AG04450 (cell line): ENCODE measurements around the gene USB1. TPM values are rescaled to one million over a fixed set of nuclear protein-coding genes. Genes with fewer than 3 reads are reported as not detected.

ENCODE experiments used
- CTCF ChIA-PET: fragments of 300-600, 350-600 bp; formaldehyde crosslinking; extraction: SDS; loops from one replicate; lab custom pipeline; 2022; ENCODE audit warnings: antibody characterized with exemption, inconsistent platforms; lab: Charles Lee
- POLR2A ChIA-PET: fragments of 350-600 bp; formaldehyde crosslinking; extraction: SDS; loops from one replicate; lab custom pipeline; 2021; ENCODE audit warnings: antibody characterized with exemption, inconsistent platforms; lab: Yijun Ruan, JAX
- DNase-seq: peaks from one replicate; pipeline ENCODE4 v3.0.0-alpha.2; 2011; ENCODE audit warnings: low read depth, low spot score
- H3K27ac ChIP-seq: one replicate; pipeline ENCODE4 v1.5.1; 2012; ENCODE audit warnings: low read depth, low read length, control low read depth
- H3K27me3 ChIP-seq: one replicate; pipeline ENCODE4 v1.6.0; 2012; ENCODE audit warnings: low read length; ENCODE audit not compliant: control insufficient read depth, insufficient read depth
- H3K4me3 ChIP-seq: 2 replicates; pipeline ENCODE4 v1.5.1; 2011; ENCODE audit warnings: mild to moderate bottlenecking, low read depth, low read length, control low read depth
- H3K9me3 ChIP-seq: 2 replicates; pipeline ENCODE4 v1.5.1; 2012; ENCODE audit warnings: low read length; ENCODE audit not compliant: control insufficient read depth, insufficient read depth
- polyA plus RNA-seq: library from polyadenylated mRNA; depleted of rRNA; stranded (reverse); fragments of >200 nt; gene quantifications from 2 replicates; pipeline ENCODE4 v1.2.3, GENCODE V29; 2011; rRNA removed
- TF ChIP-seq, protein P1 (sequence below): IDR thresholded peaks from 2 replicates; pipeline ENCODE4 v1.5.1; 2011; ENCODE audit warnings: low read depth, low read length, control low read depth, inconsistent platforms

Gene USB1
- polyA plus RNA-seq, 1 experiment: 48.7 TPM

DNA sequence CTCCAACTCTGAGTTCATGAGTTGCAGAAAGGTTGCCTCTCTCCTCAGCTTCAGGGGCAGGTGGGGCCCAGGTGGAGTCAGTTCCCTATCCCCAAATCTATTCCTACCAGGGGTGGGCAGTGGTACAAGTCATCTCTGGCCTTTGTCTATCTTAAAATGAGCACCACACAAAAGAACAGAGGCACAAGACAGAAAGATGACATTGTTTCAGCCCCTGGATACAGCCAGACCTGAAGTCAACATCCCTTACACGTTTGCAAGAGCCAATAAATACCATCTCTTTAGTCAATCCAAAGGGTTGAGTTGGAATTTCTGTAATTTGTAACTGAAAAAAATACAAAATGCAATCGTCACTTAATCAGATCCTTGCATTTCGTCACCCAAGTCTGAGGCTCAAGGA, 56.6 kb downstream of the USB1 start:
- Histone ChIP-seq H3K4me3 (no peak overlapping the region), H3K9me3 (no peaks in the 10 kb centered on the region; the same call in 1 of the 2 replicates), H3K27me3 (peaks cover 9% of the 10 kb centered on the region), H3K27ac (no peak overlapping the region)
- TF ChIP-seq, protein P1, sequence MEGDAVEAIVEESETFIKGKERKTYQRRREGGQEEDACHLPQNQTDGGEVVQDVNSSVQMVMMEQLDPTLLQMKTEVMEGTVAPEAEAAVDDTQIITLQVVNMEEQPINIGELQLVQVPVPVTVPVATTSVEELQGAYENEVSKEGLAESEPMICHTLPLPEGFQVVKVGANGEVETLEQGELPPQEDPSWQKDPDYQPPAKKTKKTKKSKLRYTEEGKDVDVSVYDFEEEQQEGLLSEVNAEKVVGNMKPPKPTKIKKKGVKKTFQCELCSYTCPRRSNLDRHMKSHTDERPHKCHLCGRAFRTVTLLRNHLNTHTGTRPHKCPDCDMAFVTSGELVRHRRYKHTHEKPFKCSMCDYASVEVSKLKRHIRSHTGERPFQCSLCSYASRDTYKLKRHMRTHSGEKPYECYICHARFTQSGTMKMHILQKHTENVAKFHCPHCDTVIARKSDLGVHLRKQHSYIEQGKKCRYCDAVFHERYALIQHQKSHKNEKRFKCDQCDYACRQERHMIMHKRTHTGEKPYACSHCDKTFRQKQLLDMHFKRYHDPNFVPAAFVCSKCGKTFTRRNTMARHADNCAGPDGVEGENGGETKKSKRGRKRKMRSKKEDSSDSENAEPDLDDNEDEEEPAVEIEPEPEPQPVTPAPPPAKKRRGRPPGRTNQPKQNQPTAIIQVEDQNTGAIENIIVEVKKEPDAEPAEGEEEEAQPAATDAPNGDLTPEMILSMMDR: no peak
- DNase-seq: no peak
- CTCF ChIA-PET: no interaction called here
- POLR2A ChIA-PET: no interaction called here

DNA sequence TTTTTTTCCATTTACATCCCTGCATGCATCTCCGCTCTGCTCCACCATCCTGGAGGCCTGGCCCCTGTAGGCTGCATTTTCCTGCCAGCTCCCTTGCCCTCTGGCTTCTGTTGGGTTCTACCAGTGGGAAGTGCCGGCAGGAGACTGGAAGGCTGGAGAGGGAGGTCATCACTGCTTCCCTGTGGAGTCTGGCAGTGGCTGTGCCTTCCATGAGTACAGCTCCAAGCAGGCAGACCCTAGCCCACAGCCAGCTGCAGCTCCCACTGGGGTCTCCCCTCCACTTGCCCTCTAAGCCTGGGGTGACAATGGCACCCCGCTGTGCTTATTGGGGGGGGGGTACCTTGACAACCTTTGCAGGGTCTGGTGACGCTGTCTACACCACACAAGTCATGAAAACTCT, 61.6 kb downstream of the USB1 start:
- Histone ChIP-seq H3K9me3 (no peaks in the 10 kb centered on the region), H3K4me3 (no peak overlapping the region), H3K27me3 (peaks cover 3% of the 10 kb centered on the region), H3K27ac (no peak overlapping the region)
- TF ChIP-seq, protein P1: no peak
- ChIA-PET CTCF (no interaction called here), POLR2A (no interaction called here)
- no peak for DNase-seq

DNA sequence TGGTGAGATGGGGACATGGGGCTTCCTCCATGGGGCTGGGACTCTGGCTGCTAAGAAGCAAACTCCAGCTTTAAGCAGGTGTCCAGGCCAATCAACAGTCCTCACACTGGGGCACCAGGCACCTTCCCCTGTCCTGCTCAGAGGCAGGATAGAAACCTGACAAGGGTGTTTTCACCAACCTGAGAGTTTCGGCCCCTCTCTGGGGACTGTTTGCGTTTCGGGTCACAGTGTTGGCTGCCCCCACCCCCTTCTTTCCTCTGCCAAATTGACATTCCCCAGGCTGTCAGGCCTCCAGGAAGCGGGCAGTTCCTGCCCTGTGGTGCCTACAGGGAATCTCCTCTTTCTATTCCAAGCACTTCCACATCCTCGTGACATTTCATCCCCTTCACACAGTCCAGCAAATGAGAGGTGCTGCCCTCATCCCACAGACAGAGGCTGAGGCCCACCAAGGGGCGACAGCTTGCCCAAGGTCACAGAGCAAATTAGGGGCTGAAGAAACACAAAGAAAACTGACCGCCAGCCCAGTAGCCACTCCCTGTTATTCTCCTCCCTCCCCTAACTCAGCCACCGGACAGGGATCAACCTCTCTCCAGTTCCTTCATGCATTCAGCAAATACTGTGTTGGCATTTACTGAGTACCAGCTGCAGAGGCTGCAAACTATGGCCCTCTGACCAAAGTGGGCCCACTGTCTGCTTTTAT, 62.3 kb downstream of the USB1 start:
- Histone ChIP-seq H3K27me3 (no peaks in the 10 kb centered on the region), H3K27ac (no peak overlapping the region), H3K4me3 (no peak overlapping the region), H3K9me3 (no peaks in the 10 kb centered on the region)
- CTCF ChIA-PET: interaction anchor here (0.7 kb wide), 1 partner anchor 58 kb away, joined by 4 read pairs; no protein-coding TSS in a partner anchor
- TF ChIP-seq, protein P1: no peak
- POLR2A ChIA-PET: no interaction called here
- no peak for DNase-seq

DNA sequence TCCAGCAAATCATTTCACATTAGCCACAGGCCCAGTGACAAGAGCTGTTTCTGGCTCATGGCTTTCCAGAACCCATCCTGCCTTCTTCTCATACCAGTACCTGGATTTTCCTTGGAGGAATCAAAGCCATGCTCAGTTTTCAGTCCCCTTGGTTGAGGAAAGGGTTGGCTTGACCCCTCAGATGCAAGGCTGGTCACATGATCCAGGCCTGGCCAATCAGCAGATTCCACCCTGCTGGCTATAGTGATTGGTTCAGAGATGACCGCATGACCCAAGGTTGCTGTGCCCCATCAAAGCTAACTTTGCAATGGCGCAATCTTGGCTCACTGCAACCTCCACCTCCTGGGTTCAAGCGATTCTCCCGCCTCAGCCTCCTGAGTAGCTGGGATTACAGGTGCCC, 69.4 kb downstream of the USB1 start:
- no peak overlapping the region for H3K4me3 ChIP-seq
- ChIA-PET POLR2A (no interaction called here), CTCF (no interaction called here)
- no peak for DNase-seq
- TF ChIP-seq, protein P1: no peak
- no peaks in the 10 kb centered on the region for H3K9me3 ChIP-seq
- H3K27me3 ChIP-seq: no peaks in the 10 kb centered on the region
- no peak overlapping the region for H3K27ac ChIP-seq

Other genes starting within 250 kb of the USB1 start
- 24.4 and 31.2 TPM in 2 replicates for gene KIFC3, start 198.9 kb upstream of the USB1 start, polyA plus RNA-seq
- not detected in 2 replicates for gene CNGB1, start 30.3 kb upstream of the USB1 start, polyA plus RNA-seq
- 4.7 and 5.8 TPM in 2 replicates for gene ZNF319, start 735 bp upstream of the USB1 start, polyA plus RNA-seq
- gene MMP15, start 24.3 kb downstream of the USB1 start, polyA plus RNA-seq: 0.60 and 0.88 TPM in 2 replicates
- 35.7 and 36.3 TPM in 2 replicates for gene CFAP20, start 128.0 kb downstream of the USB1 start, polyA plus RNA-seq
- gene CSNK2A2, start 196.7 kb downstream of the USB1 start, polyA plus RNA-seq: 43.8 and 48.8 TPM in 2 replicates